Testis (tissue), 3 donors: Measurements from ENCODE around the gene GTF2F1. TPM values are rescaled to one million over a fixed set of nuclear protein-coding genes. Genes with fewer than 3 reads are reported as not detected.

ENCODE experiments used
- DNase-seq: peaks from one replicate; pipeline ENCODE4 v3.0.0-alpha.2; 2019
- H3K27ac ChIP-seq, 2 donors: fragments of 200-600 bp; sonication (generic); one replicate each; pipeline ENCODE4 v1.5.1; 2019
- H3K27me3 ChIP-seq: fragments of 200-600 bp; sonication (generic); one replicate; pipeline ENCODE4 v1.5.1; 2019
- H3K36me3 ChIP-seq: fragments of 200-600 bp; sonication (generic); one replicate; pipeline ENCODE4 v1.5.1; 2017; ENCODE audit warnings: low read depth; ENCODE audit errors: missing control alignments
- H3K4me1 ChIP-seq: fragments of 200-600 bp; sonication (generic); one replicate; pipeline ENCODE4 v1.5.1; 2019
- H3K4me3 ChIP-seq, 2 donors: fragments of 200-600 bp; sonication (generic); one replicate each; pipeline ENCODE4 v1.5.1; 2017 to 2019
- H3K9me3 ChIP-seq: fragments of 200-600 bp; sonication (generic); one replicate; pipeline ENCODE4 v1.5.1; 2017
- CTCF ChIP-seq, 3 experiments: fragments of 450-650 bp in 2 of 3; fragments of 200-600 bp in 1 of 3; sonication (generic) in 1 of 3; IDR thresholded peaks; one replicate each; pipeline ENCODE4 v1.5.1; 2016 to 2019; ENCODE audit warnings: antibody characterized with exemption in 3 of 3, mild to moderate bottlenecking in 2 of 3, moderate library complexity in 1 of 3
- POLR2A ChIP-seq: fragments of 450-650 bp; IDR thresholded peaks from one replicate; pipeline ENCODE4 v1.6.1; 2017; ENCODE audit warnings: antibody characterized with exemption, mild to moderate bottlenecking, moderate library complexity
- WGBS, 2 donors: methylation state at CpG; one replicate each; pipeline ENCODE4 v1.1.5; 2018; 5-methylcytosine and 5-hydroxymethylcytosine counted together
- intact Hi-C: fragments of 100-400 bp; cut with DNase I; formaldehyde crosslinking; loops from one replicate; pipeline ENCODE4 v1.15.1; 2023; ENCODE audit warnings: low total_unique reads
- polyA plus RNA-seq: library from polyadenylated mRNA; stranded (reverse); fragments of 350-450 nt; fragmentation: Illumina TruSeq; extraction: RNeasy Lipid Tissue Mini Kit (QIAGEN cat#74804); gene quantifications from one replicate; pipeline ENCODE4 v1.2.3, GENCODE V29; 2014; ENCODE audit warnings: low read depth, low replicate concordance; ENCODE audit not compliant: insufficient read depth
- total RNA-seq, 2 donors: library from RNA; depleted of rRNA; stranded (reverse); fragments of >200 nt; gene quantifications; one replicate each; pipeline ENCODE4 v1.2.3, GENCODE V29; 2016

The GTF2F1 gene
- total and polyA plus RNA-seq, 3 donors from 2014 or later, result 78.1 to 122 (median 81.1) TPM

DNA sequence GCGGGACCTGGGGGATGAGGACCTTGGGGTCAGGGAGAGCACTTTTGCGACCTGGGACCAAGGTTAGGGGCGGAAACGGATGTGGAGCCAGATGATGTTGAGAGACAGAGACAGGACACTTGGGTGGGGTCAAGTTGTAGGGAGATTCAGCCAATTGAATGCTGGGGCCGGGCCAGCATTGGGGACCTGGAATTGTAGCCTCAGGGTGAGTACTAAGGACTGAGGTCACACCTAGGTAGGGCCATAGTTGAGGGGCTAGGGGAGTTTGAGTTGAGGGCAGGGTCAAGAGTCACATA lies 19.2 kb downstream of the GTF2F1 start:
- intact Hi-C loops, result no loop called here
- DNase-seq, result no peak
- no peak for TF ChIP-seq POLR2A
- no peak for TF ChIP-seq CTCF (IDR thresholded peaks at IDR 0.05)
- Histone ChIP-seq H3K27me3 (no peaks in the 10 kb centered on the region), H3K4me1 (peaks cover 8% of the 10 kb centered on the region), H3K27ac (peak overlapping the region; percentile 26 to 99), H3K9me3 (no peaks in the 10 kb centered on the region), H3K36me3 (no peaks in the 10 kb centered on the region), H3K4me3 (peak overlapping the region; percentile 85 to 97)
- 28% methylated on average over 5 of the region's 5 CpGs for WGBS, 2 donors

- H3K4me1 ChIP-seq, result peaks cover 8% of the 10 kb centered on the region
- no peak for TF ChIP-seq CTCF (IDR thresholded peaks at IDR 0.05)
- TF ChIP-seq POLR2A, result no peak
- 1% methylated on average over 42 to 44 of the region's 53 CpGs for WGBS, 2 donors
- peak; percentile 98 for DNase-seq
- peak overlapping the region; percentile 85 to 97 for H3K4me3 ChIP-seq
- peak overlapping the region; percentile 95 to 99 for H3K27ac ChIP-seq
- no peaks in the 10 kb centered on the region for H3K9me3 ChIP-seq
- no peaks in the 10 kb centered on the region for H3K27me3 ChIP-seq
- intact Hi-C loops, result no loop called here
- no peaks in the 10 kb centered on the region for H3K36me3 ChIP-seq
Measured at GRCh38 chr19:6373096-6373812, 19.7 kb downstream of the GTF2F1 start.

- Histone ChIP-seq H3K36me3 (no peaks in the 10 kb centered on the region), H3K4me1 (peaks cover 8% of the 10 kb centered on the region), H3K4me3 (peak within 1 kb of the TSS; percentile 85 to 97), H3K27ac (peak within 1 kb of the TSS; percentile 95 to 99), H3K9me3 (no peaks in the 10 kb centered on the region), H3K27me3 (no peaks in the 10 kb centered on the region)
- WGBS, 2 donors, result 0 to 1% methylated on average over 33 to 40 of the region's 47 CpGs
- TF ChIP-seq CTCF (IDR thresholded peaks at IDR 0.05), result peak in 1 of 3 experiments; percentile 1
- TF ChIP-seq POLR2A, result no peak
- intact Hi-C loops, result no loop called here
- peak; percentile 100 for DNase-seq
Measured at GRCh38 chr19:6372594-6373095, 20.3 kb downstream of the GTF2F1 start, which contains the start of gene ALKBH7. TSS of gene ALKBH7 (plus strand) at chr19:6372794. CDS start at chr19:6372821, 27 bp downstream.

DNA sequence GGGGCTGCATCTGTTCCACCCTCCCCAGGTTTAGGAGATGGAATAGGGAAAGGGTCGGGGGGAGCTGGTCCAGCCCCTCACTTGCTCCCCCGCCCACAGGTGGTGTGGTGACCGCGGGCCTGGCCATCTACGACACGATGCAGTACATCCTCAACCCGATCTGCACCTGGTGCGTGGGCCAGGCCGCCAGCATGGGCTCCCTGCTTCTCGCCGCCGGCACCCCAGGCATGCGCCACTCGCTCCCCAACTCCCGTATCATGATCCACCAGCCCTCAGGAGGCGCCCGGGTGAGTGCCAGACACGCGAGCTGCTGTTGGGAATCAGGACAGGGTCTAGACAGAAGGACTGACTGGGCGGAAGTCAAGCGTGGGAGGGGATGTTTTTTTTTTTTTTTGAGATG lies 28.6 kb downstream of the GTF2F1 start:
- no peak for DNase-seq
- intact Hi-C loops, result no loop called here
- Histone ChIP-seq H3K9me3 (no peaks in the 10 kb centered on the region), H3K4me3 (no peak overlapping the region), H3K4me1 (peaks cover 6% of the 10 kb centered on the region), H3K36me3 (no peaks in the 10 kb centered on the region), H3K27me3 (no peaks in the 10 kb centered on the region), H3K27ac (no peak overlapping the region)
- 94 to 96% methylated on average over 21 of the region's 21 CpGs for WGBS, 2 donors
- no peak for TF ChIP-seq CTCF (IDR thresholded peaks at IDR 0.05)
- TF ChIP-seq POLR2A, result no peak

DNA sequence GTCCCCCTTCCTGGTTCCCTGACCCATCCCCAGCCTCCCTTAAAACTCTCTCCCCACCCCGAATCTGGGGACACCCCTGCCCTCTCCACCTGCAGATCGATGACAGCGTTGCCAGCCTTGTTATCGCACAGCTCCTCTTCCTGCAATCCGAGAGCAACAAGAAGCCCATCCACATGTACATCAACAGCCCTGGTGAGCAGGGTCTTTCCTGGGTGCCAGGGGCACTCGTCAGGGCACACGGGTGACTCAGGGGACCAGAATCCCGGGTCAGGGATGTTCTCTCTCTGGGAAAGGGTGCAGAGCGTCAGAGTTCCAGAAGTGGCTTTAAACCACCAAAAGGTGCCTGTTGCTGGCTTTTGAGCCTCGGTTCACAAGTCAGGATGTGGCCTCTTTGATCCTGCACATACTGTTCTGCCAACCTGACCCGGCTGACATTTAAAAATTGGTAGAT lies 30.6 kb downstream of the GTF2F1 start:
- no peaks in the 10 kb centered on the region for H3K9me3 ChIP-seq
- intact Hi-C loops, result no loop called here
- no peak for DNase-seq
- H3K27ac ChIP-seq, result peak overlapping the region; percentile 89
- H3K27me3 ChIP-seq, result no peaks in the 10 kb centered on the region
- H3K36me3 ChIP-seq, result no peaks in the 10 kb centered on the region
- TF ChIP-seq POLR2A (no peak), CTCF (IDR thresholded peaks at IDR 0.05) (no peak)
- 15 to 25% methylated on average over 11 of the region's 11 CpGs for WGBS, 2 donors
- peaks cover 9% of the 10 kb centered on the region for H3K4me1 ChIP-seq
- peak overlapping the region; percentile 93 for H3K4me3 ChIP-seq
